Body of pancreas (tissue), 4 donors: ENCODE measurements around the gene ANXA9.

Experiments
- POLR2A ChIP-seq, 3 donors: fragments of 450-650 bp; IDR thresholded peaks; one replicate each; pipeline ENCODE4 v1.6.1; 2016; ENCODE audit warnings: antibody characterized with exemption in 3 of 3, mild to moderate bottlenecking in 2 of 3
- TF ChIP-seq, protein P1 (sequence below), 7 experiments: fragments of 450-650 bp in 4 of 7; fragments of 200-600 bp in 3 of 7; sonication (generic) in 3 of 7; IDR thresholded peaks; one replicate each; pipeline ENCODE4 v1.5.1; 2016 to 2019; ENCODE audit warnings: antibody characterized with exemption in 7 of 7

DNA sequence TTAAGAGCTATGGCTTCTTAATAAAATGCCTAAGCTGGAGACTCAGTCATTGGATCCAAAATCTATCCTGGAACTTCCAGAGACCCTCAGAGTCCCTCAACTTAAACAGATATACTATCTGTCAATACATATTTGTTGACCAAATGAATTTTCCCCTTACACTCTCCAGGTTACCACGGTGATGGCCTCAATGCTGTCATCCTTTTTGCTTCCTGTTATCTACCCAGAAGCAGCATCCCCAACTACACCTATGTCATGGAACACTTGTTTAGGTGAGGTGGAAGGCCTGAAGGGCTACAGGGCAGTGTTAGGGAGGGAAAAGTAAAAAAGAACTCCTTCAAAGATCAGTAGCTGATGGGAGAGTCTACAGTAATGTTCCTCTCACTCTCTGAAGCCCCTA, 61.1 kb downstream of the ANXA9 start:
- TF ChIP-seq, protein P1, sequence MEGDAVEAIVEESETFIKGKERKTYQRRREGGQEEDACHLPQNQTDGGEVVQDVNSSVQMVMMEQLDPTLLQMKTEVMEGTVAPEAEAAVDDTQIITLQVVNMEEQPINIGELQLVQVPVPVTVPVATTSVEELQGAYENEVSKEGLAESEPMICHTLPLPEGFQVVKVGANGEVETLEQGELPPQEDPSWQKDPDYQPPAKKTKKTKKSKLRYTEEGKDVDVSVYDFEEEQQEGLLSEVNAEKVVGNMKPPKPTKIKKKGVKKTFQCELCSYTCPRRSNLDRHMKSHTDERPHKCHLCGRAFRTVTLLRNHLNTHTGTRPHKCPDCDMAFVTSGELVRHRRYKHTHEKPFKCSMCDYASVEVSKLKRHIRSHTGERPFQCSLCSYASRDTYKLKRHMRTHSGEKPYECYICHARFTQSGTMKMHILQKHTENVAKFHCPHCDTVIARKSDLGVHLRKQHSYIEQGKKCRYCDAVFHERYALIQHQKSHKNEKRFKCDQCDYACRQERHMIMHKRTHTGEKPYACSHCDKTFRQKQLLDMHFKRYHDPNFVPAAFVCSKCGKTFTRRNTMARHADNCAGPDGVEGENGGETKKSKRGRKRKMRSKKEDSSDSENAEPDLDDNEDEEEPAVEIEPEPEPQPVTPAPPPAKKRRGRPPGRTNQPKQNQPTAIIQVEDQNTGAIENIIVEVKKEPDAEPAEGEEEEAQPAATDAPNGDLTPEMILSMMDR (IDR thresholded peaks at IDR 0.05): no peak
- no peak for TF ChIP-seq POLR2A (IDR thresholded peaks at IDR 0.05)
